Heart left ventricle (tissue), 16 donors: ENCODE data around the gene C1QL1. TPM values are rescaled to one million over a fixed set of nuclear protein-coding genes. Genes with fewer than 3 reads are reported as not detected.
A peak's percentile ranks its signal among the peaks of the same experiment; 100 is the strongest.

ENCODE experiments used
- ATAC-seq, 4 donors: fragments of 200-7000 bp; cut with Tn5 transposase; one replicate each; pipeline ENCODE4 v1.9.1; 2020 to 2022; ENCODE audit warnings: moderate library complexity in 4 of 4, mild to moderate bottlenecking in 3 of 4, moderate number of reproducible peaks in 1 of 4
- DNase-seq, 5 donors: peaks; one replicate each; pipeline ENCODE4 v3.0.0-alpha.2; 2020
- H3K27ac ChIP-seq, 12 donors: fragments of 200-600 bp; sonication (generic) in 4 of 12; one replicate each; pipeline versions ENCODE4 v1.5.0 to v1.8.0; 2016 to 2022; ENCODE audit warnings: mild to moderate bottlenecking in 2 of 12
- H3K27me3 ChIP-seq, 9 donors: fragments of 200-600 bp; sonication (generic) in 2 of 9; one replicate each; pipeline versions ENCODE4 v1.5.1 to v1.8.0; 2016 to 2022; ENCODE audit warnings: mild to moderate bottlenecking in 3 of 9
- H3K36me3 ChIP-seq, 9 donors: fragments of 200-600 bp; sonication (generic) in 2 of 9; one replicate each; pipeline versions ENCODE4 v1.5.0 to v1.8.0; 2018 to 2022; ENCODE audit warnings: mild to moderate bottlenecking in 2 of 9
- H3K4me1 ChIP-seq, 12 donors: fragments of 200-600 bp; sonication (generic) in 4 of 12; one replicate each; pipeline versions ENCODE4 v1.5.0 to v1.8.0; 2016 to 2022; ENCODE audit warnings: mild to moderate bottlenecking in 3 of 12
- H3K4me3 ChIP-seq, 12 donors: fragments of 200-600 bp; sonication (generic) in 4 of 12; one replicate each; pipeline versions ENCODE4 v1.5.0 to v1.8.0; 2017 to 2022; ENCODE audit warnings: mild to moderate bottlenecking in 9 of 12, moderate library complexity in 4 of 12
- H3K9me3 ChIP-seq, 12 donors: fragments of 200-600 bp; sonication (generic) in 4 of 12; one replicate each; pipeline versions ENCODE4 v1.5.0 to v1.8.0; 2016 to 2022; ENCODE audit warnings: mild to moderate bottlenecking in 1 of 12
- CTCF ChIP-seq, 12 donors: fragments of 200-600 bp; sonication (generic) in 4 of 12; IDR thresholded peaks; one replicate each; pipeline versions ENCODE4 v1.5.0 to v1.8.0; 2018 to 2022; ENCODE audit warnings: antibody characterized with exemption in 12 of 12, mild to moderate bottlenecking in 5 of 12
- POLR2A ChIP-seq, 2 donors: fragments of 450-650 bp; IDR thresholded peaks; one replicate each; pipeline ENCODE4 v1.6.1; 2017; ENCODE audit warnings: antibody characterized with exemption in 2 of 2, mild to moderate bottlenecking in 2 of 2, moderate library complexity in 2 of 2
- WGBS, 4 donors: extraction: QIAGEN DNeasy Blood & Tissue Kit in 2 of 4; methylation state at CpG; one replicate each; pipeline versions ENCODE4 v1.1.5 to v1.1.7; 2013 to 2018; 5-methylcytosine and 5-hydroxymethylcytosine counted together
- intact Hi-C, 10 donors: fragments of 100-400 bp; cut with DNase I; formaldehyde crosslinking; loops; one replicate each; pipeline versions ENCODE4 v1.11.1 to v1.14.2; 2022
- polyA plus RNA-seq, 2 donors: library from polyadenylated mRNA; stranded (reverse); fragments of 200-250 nt; gene quantifications; one replicate each; pipeline ENCODE4 v1.2.3, GENCODE V29; 2013
- total RNA-seq, 9 donors: library from RNA; depleted of rRNA in 2 of 9; stranded (reverse); fragments of >200 nt in 2 of 9; fragmentation: NEBNext Ultra II Directional in 3 of 9; extraction: Animal tissue kit (Norgen Biotek cat#: 25700) in 3 of 9; gene quantifications; one replicate each; pipeline versions ENCODE4 v1.1.0 to v1.2.4, GENCODE V29; 2016 to 2023
- donor health status: ischemic (EF 13 %, LVEDD 7.1; RV severe dilation, severe dysfunction).
- donor health status: healthy with polysubstance abuse.
- donor health status: DM: no; HTN: yes; CAD: no.
- donor health status: DM: no; HTN: no; CAD: no.
- donor health status: ischemic (EF 25% LVEDD 6.9; RV normal size, moderate dysfunction).
- donor health status: ischemic (EF 25% LVEDD 5.7; RV mildly dilated, moderate dysfunction).
- donor health status: healthy.
- donor health status: DM: yes; HTN: yes; CAD: no.
- donor health status: ischemic (EF 35%, LVEDD 5.7; RV mildly dilated, moderate dysfunction).
- donor health status: nonischemic (EF 11% LVEDD 7.7; RV severe dilation, severe dysfunction).
- donor health status: DM: yes; HTN: yes; CAD: no.
- donor health status: PGD.
- donor health status: ischemic (EF 29% LVEDD 5.4; RV normal size, mild dysfunction).
- donor health status: nonischemic (EF 23%, LVEDD 6.1; RV moderate dilation, normal function).

C1QL1 gene
- total and polyA plus RNA-seq, 11 donors = 0.66 to 5.8 (median 1.4) TPM

- Histone ChIP-seq H3K4me1 (peaks cover 0 to 55% (median 18%) of the 10 kb centered on the region in 12 donors), H3K27me3 (peaks cover 0 to 26% (median 0%) of the 10 kb centered on the region in 9 donors), H3K27ac (peak overlapping the region in 11 of 12 donors; percentile 64 to 89 (median 76)), H3K9me3 (no peaks in the 10 kb centered on the region), H3K4me3 (no peak overlapping the region), H3K36me3 (no peaks in the 10 kb centered on the region)
- ATAC-seq = peak; percentile 30 to 54 (median 37)
- TF ChIP-seq POLR2A (IDR thresholded peaks at IDR 0.05) (no peak), CTCF (IDR thresholded peaks at IDR 0.05) (no peak)
- 15 to 43% (median 19%) methylated on average over 4 to 7 of the region's 7 CpGs for WGBS, 4 donors
- no peak for DNase-seq
- intact Hi-C loops = no loop called here
Observed at GRCh38 chr17:44977814-44978550, 9.9 kb upstream of the C1QL1 start.

- no peaks in the 10 kb centered on the region for H3K36me3 ChIP-seq
- TF ChIP-seq POLR2A (IDR thresholded peaks at IDR 0.05) (no peak), CTCF (IDR thresholded peaks at IDR 0.05) (no peak)
- no peaks in the 10 kb centered on the region for H3K9me3 ChIP-seq
- WGBS, 4 donors = 73 to 77% (median 76%) methylated on average over 1 to 3 of the region's 3 CpGs
- no peak overlapping the region for H3K4me3 ChIP-seq
- no peak for DNase-seq
- intact Hi-C loops = no loop called here
- H3K27me3 ChIP-seq = peaks cover 0 to 27% (median 0%) of the 10 kb centered on the region in 9 donors
- ATAC-seq = no peak
- H3K27ac ChIP-seq = peak overlapping the region in 9 of 12 donors; percentile 64 to 89 (median 77)
- peaks cover 0 to 50% (median 18%) of the 10 kb centered on the region in 12 donors for H3K4me1 ChIP-seq
Observed at GRCh38 chr17:44977065-44977464, 9.0 kb upstream of the C1QL1 start.

GRCh38 chr17:44976206-44976605 is 8.1 kb upstream of the C1QL1 start:
- 45 to 55% (median 52%) methylated on average over 9 to 13 of the region's 13 CpGs for WGBS, 4 donors
- DNase-seq (no peak), ATAC-seq (no peak)
- intact Hi-C loops = no loop called here
- Histone ChIP-seq H3K4me1 (peaks cover 0 to 45% (median 17%) of the 10 kb centered on the region in 12 donors), H3K9me3 (no peaks in the 10 kb centered on the region), H3K27ac (peak overlapping the region in 2 of 12 donors; percentile 77 to 88), H3K27me3 (peaks cover 0 to 31% (median 0%) of the 10 kb centered on the region in 9 donors), H3K36me3 (no peaks in the 10 kb centered on the region), H3K4me3 (no peak overlapping the region)
- TF ChIP-seq POLR2A (IDR thresholded peaks at IDR 0.05) (no peak), CTCF (IDR thresholded peaks at IDR 0.05) (no peak)

GRCh38 chr17:44972953-44973352 is 4.8 kb upstream of the C1QL1 start:
- H3K4me1 ChIP-seq = peaks cover 5 to 46% (median 13%) of the 10 kb centered on the region in 12 donors
- 88 to 92% (median 89%) methylated on average over 6 of the region's 6 CpGs for WGBS, 4 donors

More at GRCh38 chr17:44972953-44973352, 4.8 kb upstream of the C1QL1 start:
- Histone ChIP-seq H3K27ac (no peak overlapping the region), H3K27me3 (peaks cover 0 to 44% (median 5%) of the 10 kb centered on the region in 9 donors), H3K4me3 (no peak overlapping the region), H3K36me3 (no peaks in the 10 kb centered on the region), H3K9me3 (no peaks in the 10 kb centered on the region)
- intact Hi-C loops = no loop called here
- ATAC-seq (no peak), DNase-seq (no peak)
- TF ChIP-seq POLR2A (IDR thresholded peaks at IDR 0.05) (no peak), CTCF (IDR thresholded peaks at IDR 0.05) (no peak)
